ENCODE measurements around the gene CCIN. TPM values are rescaled to one million over a fixed set of nuclear protein-coding genes. Genes with fewer than 3 reads are reported as not detected.
"Not testable (repeated sequence)": the region's sequence is repeated elsewhere in the genome, so short reads cannot be mapped to it uniquely, and the experiment has no call there.

Gene CCIN
- total and polyA plus RNA-seq, 2 of the 4 experiments (the other 2 are of a cell fraction), result 0.80 to 1.1 TPM

- no peak overlapping the region for H2BK5ac ChIP-seq (ENCODE audit: low read depth, low read length, poor library complexity, severe bottlenecking)
- H3K9me3 ChIP-seq (ENCODE audit: control insufficient read depth, insufficient read depth, low read length), result no peaks in the 10 kb centered on the region
- no peaks in the 10 kb centered on the region for H3K9me1 ChIP-seq (ENCODE audit: insufficient read depth, low read length)
- no peak for ATAC-seq (ENCODE audit: low read depth)
- no peak overlapping the region for H4K8ac ChIP-seq (ENCODE audit: low read depth in 2 of 2, low read length in 2 of 2)
- peaks cover 2% of the 10 kb centered on the region; the same call in 1 of the 2 replicates for H3K4me1 ChIP-seq (ENCODE audit: control insufficient read depth, insufficient read depth, low read length)
- no peak overlapping the region for H2AFZ ChIP-seq (replicated peaks; ENCODE audit: low read length, poor library complexity)
- H3K27me3 ChIP-seq (ENCODE audit: control insufficient read depth, insufficient read depth, low read length), result no peaks in the 10 kb centered on the region; the same call in 1 of the 2 replicates
- dilution Hi-C loops (cut with HindIII; ENCODE audit: low sequenced_read_pairs, unreplicated experiment) (no loop called here), intact Hi-C loops (cut with micrococcal nuclease) (no loop called here), in situ Hi-C loops (cut with MboI; ENCODE audit: low sequenced_read_pairs) (loop anchor here (10.0 kb wide), 1 partner anchor 210 kb away; no protein-coding TSS in a partner anchor)
- no peak overlapping the region for H4K5ac ChIP-seq (ENCODE audit: low read depth, low read length)
- ChIA-PET CTCF (no interaction called here), POLR2A (ENCODE audit: unreplicated experiment) (no interaction called here)
- 33% methylated on average over 1 of the region's 3 CpGs; no CpG with 5 or more reads in 1 of the 2 experiments for WGBS, 2 experiments (ENCODE audit: extremely low coverage in 2 of 2, insufficient read length in 1 of 2)
- H4K20me1 ChIP-seq (ENCODE audit: insufficient read depth, low read length), result no peaks in the 10 kb centered on the region
- no peak overlapping the region for H2BK20ac ChIP-seq (ENCODE audit: low read depth, low read length)
- no peak overlapping the region for H3K14ac ChIP-seq (replicated peaks; ENCODE audit: low read depth, low read length)
- H3K4me3 ChIP-seq (ENCODE audit: insufficient read depth, low read depth, low read length), result no peak overlapping the region
- H3K18ac ChIP-seq (ENCODE audit: low read depth, low read length), result no peak overlapping the region
- no TSS peak for BruUV-seq (replicated peaks)
- H2AK9ac ChIP-seq (replicated peaks; ENCODE audit: low read depth, low read length, poor library complexity), result no peak overlapping the region
- H3K9ac ChIP-seq (ENCODE audit: low read depth, low read length), result no peak overlapping the region
- DNase-seq, result no peak
- H2AK5ac ChIP-seq (ENCODE audit: low read depth, low read length), result no peak overlapping the region
- H3K27ac ChIP-seq (ENCODE audit: insufficient read depth, low read length), result no peak overlapping the region
- H3K4me2 ChIP-seq (ENCODE audit: low read depth, low read length), result no peak overlapping the region
- no peak overlapping the region for H3K56ac ChIP-seq (ENCODE audit: extremely low read depth, insufficient read depth, low read length)
- TF ChIP-seq MXI1 (IDR thresholded peaks at IDR 0.05; ENCODE audit: borderline replicate concordance, low read depth, low read length), result no peak
- TF ChIP-seq CHD1 (IDR thresholded peaks at IDR 0.05; ENCODE audit: low read depth, low read length), result no peak
- TF ChIP-seq BHLHE40 (IDR thresholded peaks at IDR 0.05; ENCODE audit: low read depth, low read length), result no peak
- no peak for TF ChIP-seq CTCF (conservative IDR thresholded peaks at IDR 0.05; ENCODE audit: low read depth, low read length)
- TF ChIP-seq RCOR1 (IDR thresholded peaks at IDR 0.05; ENCODE audit: insufficient replicate concordance, low read length), result no peak
- TF ChIP-seq POLR2A (IDR thresholded peaks at IDR 0.05; ENCODE audit: low read depth, low read length), result no peak
- no peak overlapping the region for H3K4ac ChIP-seq (ENCODE audit: low read depth, low read length)
- H2BK15ac ChIP-seq (ENCODE audit: low read depth, low read length), result no peak overlapping the region
- H3K79me1 ChIP-seq (ENCODE audit: low read depth in 1 of 2, low read length in 2 of 2), result no peaks in the 10 kb centered on the region
- H3K23ac ChIP-seq (ENCODE audit: low read depth, low read length), result no peak overlapping the region
- H3K36me3 ChIP-seq (ENCODE audit: control insufficient read depth, insufficient read depth, low read length), result no peaks in the 10 kb centered on the region
- no peak overlapping the region for H2BK120ac ChIP-seq (ENCODE audit: low read depth, low read length)
- no peak overlapping the region for H4K91ac ChIP-seq (ENCODE audit: insufficient read depth, low read depth, low read length)
Measured at GRCh38 chr9:36174731-36175130, 5.5 kb downstream of the CCIN start.

- H3K27ac ChIP-seq (ENCODE audit: insufficient read depth, low read length); H3K4me1 ChIP-seq (ENCODE audit: control insufficient read depth, insufficient read depth, low read length); H3K9me3 ChIP-seq (ENCODE audit: control insufficient read depth, insufficient read depth, low read length); H3K56ac ChIP-seq (ENCODE audit: extremely low read depth, insufficient read depth, low read length); H3K27me3 ChIP-seq (ENCODE audit: control insufficient read depth, insufficient read depth, low read length); H2BK20ac ChIP-seq (ENCODE audit: low read depth, low read length); H2BK120ac ChIP-seq (ENCODE audit: low read depth, low read length); H2BK5ac ChIP-seq (ENCODE audit: low read depth, low read length, poor library complexity, severe bottlenecking); H3K9ac ChIP-seq (ENCODE audit: low read depth, low read length); H3K14ac ChIP-seq (replicated peaks; ENCODE audit: low read depth, low read length); H4K91ac ChIP-seq (ENCODE audit: insufficient read depth, low read depth, low read length); H2AK5ac ChIP-seq (ENCODE audit: low read depth, low read length); H4K20me1 ChIP-seq (ENCODE audit: insufficient read depth, low read length); DNase-seq; H3K4me3 ChIP-seq (ENCODE audit: insufficient read depth, low read depth, low read length); H3K23ac ChIP-seq (ENCODE audit: low read depth, low read length); POLR2A ChIA-PET (ENCODE audit: unreplicated experiment); BruUV-seq (replicated peaks); H2BK15ac ChIP-seq (ENCODE audit: low read depth, low read length); ATAC-seq (ENCODE audit: low read depth); H3K18ac ChIP-seq (ENCODE audit: low read depth, low read length); dilution Hi-C loops (cut with HindIII; ENCODE audit: low sequenced_read_pairs, unreplicated experiment); H3K36me3 ChIP-seq (ENCODE audit: control insufficient read depth, insufficient read depth, low read length); CTCF ChIA-PET; H3K4ac ChIP-seq (ENCODE audit: low read depth, low read length); H2AFZ ChIP-seq (replicated peaks; ENCODE audit: low read length, poor library complexity); H2AK9ac ChIP-seq (replicated peaks; ENCODE audit: low read depth, low read length, poor library complexity); H3K4me2 ChIP-seq (ENCODE audit: low read depth, low read length); intact Hi-C loops (cut with micrococcal nuclease); H3K9me1 ChIP-seq (ENCODE audit: insufficient read depth, low read length); H3K79me1 ChIP-seq (ENCODE audit: low read depth in 1 of 2, low read length in 2 of 2); H4K8ac ChIP-seq (ENCODE audit: low read depth in 2 of 2, low read length in 2 of 2); H4K5ac ChIP-seq (ENCODE audit: low read depth, low read length): not testable (repeated sequence)
- in situ Hi-C loops (cut with MboI; ENCODE audit: low sequenced_read_pairs), result loop anchor here (10.0 kb wide), 1 partner anchor 210 kb away; no protein-coding TSS in a partner anchor
- WGBS, 2 experiments (ENCODE audit: extremely low coverage in 2 of 2, insufficient read length in 1 of 2), result no CpG with 5 or more reads among the region's 3 CpGs
Measured at GRCh38 chr9:36175209-36175608, 6.0 kb downstream of the CCIN start.
